GM12873 (cell line): ENCODE measurements around the gene NFIL3.

ENCODE experiments used
- CTCF ChIP-seq: IDR thresholded peaks from 2 replicates; pipeline ENCODE4 v1.5.1; 2012; ENCODE audit warnings: low read depth, mild to moderate bottlenecking, moderate library complexity, low read length, control low read depth; ENCODE audit not compliant: insufficient read depth; ENCODE audit errors: missing control alignments

The NFIL3 gene

GRCh38 chr9:91426123-91426745, 2.6 kb upstream of the NFIL3 start:
- peak; percentile 51 for TF ChIP-seq CTCF

GRCh38 chr9:91425271-91425670, 1.6 kb upstream of the NFIL3 start:
- no peak for TF ChIP-seq CTCF

- no peak for TF ChIP-seq CTCF
These were observed 958 bp upstream of the NFIL3 start for GRCh38 chr9:91424403-91425176.

GRCh38 chr9:91422758-91423711, 597 bp downstream of the NFIL3 start:
- TF ChIP-seq CTCF: peak; percentile 56

- no peak for TF ChIP-seq CTCF
These were observed 1.5 kb downstream of the NFIL3 start for GRCh38 chr9:91421971-91422757.

- peak; percentile 18 for TF ChIP-seq CTCF
These were observed 2.4 kb downstream of the NFIL3 start for GRCh38 chr9:91421128-91421765.
